Skin of body (tissue), 2 donors: ENCODE data around the gene URB2. TPM values are rescaled to one million over a fixed set of nuclear protein-coding genes. Genes with fewer than 3 reads are reported as not detected.
A peak's percentile ranks its signal among the peaks of the same experiment; 100 is the strongest.

Experiments
- DNase-seq: peaks from one replicate; lab custom pipeline; 2025; lab: John Stamatoyannopoulos, UW
- total RNA-seq: library from RNA; depleted of rRNA; stranded (reverse); fragments of >200 nt; gene quantifications from one replicate; pipeline ENCODE4 v1.2.3, GENCODE V29; 2014

Gene URB2
- total RNA-seq, 1 donor from 2014 or later: 8.5 TPM

DNA sequence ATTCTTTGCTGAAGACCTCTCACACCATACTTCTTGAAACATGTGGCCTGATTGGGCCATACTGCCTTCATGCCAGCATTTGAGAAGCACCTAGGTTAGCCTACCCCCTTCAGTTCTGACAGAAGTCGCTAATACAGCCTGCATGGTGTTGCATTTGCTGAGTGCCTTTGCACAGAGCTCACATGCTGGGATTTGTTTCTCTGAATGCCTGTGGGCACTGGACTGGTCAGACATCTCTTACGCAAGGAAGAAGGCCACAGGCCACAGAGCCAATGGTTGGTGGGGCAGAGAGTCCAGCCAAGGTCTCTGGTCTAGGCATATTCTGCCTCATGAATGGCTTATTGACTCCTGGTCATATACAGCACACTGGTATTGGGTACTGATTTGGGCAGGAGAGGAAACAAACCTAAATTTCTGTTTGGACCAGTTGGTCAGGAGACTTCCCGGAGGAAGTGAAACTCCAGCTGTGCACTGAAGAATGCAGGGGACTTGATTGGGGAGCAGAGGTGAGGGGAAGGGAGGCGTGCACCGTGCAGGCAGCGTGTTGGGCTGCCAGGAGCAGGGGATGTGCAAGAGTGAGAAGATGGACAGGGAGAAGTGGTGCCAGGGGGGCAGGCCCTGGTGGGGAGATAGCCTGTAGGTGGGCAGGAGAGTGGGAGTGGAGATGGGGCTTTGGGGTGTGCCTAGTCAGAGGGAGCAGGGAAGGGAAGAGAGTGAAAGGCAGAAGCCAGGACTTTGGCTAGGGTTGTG, 18.1 kb downstream of the URB2 start:
- DNase-seq: no peak

GRCh38 chr1:229645324-229645993, 19.4 kb downstream of the URB2 start:
- peak; percentile 1 for DNase-seq

GRCh38 chr1:229648406-229648805, 22.4 kb downstream of the URB2 start:
- no peak for DNase-seq

- DNase-seq: no peak
Observed at GRCh38 chr1:229650045-229650444, 24.0 kb downstream of the URB2 start.

DNA sequence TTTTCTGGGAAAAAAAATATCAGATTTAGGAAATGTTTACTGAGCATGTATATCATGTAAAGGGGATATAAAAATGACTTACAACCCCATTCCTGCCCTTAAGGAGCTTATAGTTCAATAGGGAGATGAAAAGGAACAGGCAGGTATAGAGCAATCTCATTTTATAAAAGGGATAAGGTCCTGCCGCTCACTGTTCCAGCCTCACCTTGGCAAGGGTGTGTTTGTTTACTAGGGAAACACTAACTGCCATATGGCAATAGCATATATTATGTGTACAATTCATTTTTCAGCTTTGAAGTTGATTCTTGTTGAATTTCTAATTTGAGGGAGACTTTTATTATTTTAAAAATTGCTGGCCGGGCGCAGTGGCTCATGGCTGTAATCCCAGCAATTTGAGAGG, 25.5 kb downstream of the URB2 start:
- no peak for DNase-seq

GRCh38 chr1:229653420-229653819, 27.4 kb downstream of the URB2 start:
- no peak for DNase-seq

- no peak for DNase-seq
Observed at GRCh38 chr1:229655781-229656180, 29.7 kb downstream of the URB2 start.

DNA sequence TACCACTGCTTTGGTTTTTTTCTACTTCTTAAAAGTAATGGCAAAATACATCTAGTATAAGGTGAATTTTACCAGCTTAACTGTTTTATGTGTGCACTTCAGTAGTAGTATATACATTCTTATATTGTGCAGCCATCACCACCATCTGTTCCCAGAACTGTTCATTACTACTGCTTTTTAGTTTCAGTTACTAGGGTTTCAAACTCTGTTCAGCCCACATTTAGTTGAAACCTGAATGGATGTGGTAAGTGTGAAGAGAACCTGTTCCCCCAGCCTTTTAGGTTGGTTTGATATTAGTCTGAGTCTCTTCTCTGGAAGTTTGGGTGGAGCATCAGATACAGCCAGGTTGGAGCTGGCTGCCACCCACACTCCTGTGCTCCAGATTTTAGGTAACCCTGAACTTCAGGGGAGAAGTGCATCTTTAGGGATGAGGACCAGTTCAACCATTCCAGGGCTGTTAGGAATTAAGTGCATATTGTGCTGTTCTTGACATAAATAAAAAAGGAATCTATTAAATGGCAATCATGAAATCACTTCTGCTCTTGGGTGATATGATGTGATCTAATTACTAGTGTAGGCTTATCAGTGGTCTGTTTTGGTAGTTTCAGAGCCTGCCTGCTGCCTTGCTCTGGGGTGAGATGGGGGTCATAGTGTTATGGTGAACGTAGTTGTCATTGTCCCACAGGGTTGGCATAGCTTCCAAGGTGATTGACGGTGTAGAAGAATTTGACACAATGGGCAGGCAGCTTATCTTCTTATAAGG, 32.1 kb downstream of the URB2 start:
- no peak for DNase-seq

GRCh38 chr1:229661022-229661877, 35.2 kb downstream of the URB2 start:
- DNase-seq: peak; percentile 59

GRCh38 chr1:229661897-229662296, 35.9 kb downstream of the URB2 start:
- no peak for DNase-seq

- DNase-seq: no peak
Observed at GRCh38 chr1:229664133-229664689, 38.2 kb downstream of the URB2 start.

DNA sequence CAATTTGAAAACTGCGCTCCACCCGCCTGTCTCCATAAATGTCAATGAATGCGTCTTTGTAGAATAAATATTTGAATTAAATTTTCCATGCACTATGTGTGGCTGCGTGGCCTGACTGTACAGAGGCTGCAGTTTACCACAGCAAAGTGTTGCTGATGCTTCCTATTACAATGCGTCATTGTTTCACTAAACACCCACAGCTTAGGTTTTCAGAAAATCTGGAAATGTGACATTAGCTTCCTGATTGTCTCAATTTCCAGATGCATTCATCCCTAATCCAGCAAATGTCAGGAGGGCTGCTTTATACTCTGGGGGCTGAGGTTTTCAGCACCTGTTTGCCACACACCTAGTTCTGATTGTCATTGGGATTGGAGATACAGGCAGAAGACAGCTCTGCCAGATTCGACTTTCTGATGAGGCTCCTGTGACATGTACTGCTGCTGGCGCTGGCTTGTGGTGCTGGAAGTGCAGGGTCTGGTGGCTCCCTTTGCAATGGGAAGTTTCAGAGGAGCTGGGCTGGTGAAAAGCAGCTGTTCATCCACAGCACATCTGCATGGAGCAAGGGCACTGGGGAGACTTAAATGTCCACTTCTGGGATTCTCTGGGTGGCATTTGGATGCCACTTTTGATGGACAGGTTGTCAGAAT, 40.0 kb downstream of the URB2 start:
- no peak for DNase-seq

DNA sequence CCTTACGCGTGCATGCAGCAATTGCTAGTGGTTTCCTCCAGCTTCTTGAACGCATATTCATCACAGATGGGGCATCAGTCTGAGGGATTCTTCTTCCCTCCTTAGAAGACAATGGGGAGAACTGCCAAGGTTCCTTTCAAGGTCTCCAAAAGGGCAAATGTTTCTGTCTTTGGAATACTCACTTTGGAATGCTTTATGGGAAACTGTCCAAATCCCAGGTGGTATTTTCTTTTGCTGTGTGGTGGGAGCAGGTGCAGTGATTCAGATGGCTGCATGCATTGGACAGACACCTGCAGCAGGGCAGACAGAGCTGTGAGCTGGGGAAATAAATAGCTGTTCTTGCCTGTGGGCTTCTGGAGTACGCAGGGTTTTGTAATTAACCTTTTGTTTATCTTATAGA, 40.5 kb downstream of the URB2 start:
- DNase-seq: no peak

DNA sequence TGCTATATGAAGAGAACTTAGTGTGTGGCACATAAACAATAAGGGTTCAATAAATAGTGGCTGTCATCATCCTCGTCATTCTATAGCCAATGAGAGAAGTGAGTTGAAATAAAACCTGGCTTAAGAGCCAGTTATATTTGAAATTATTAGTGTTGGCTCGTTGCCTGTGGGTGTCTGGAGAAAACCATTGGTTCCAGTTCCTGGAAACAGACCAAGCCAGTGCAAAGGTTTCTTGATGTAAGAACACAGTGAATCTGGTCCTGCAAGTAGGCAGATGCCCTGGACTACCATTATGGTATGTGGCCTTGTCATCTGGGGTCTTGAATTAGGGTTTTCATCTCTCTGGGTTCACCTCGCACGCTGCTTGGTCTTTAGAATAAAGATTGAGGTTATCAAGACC, 43.3 kb downstream of the URB2 start:
- no peak for DNase-seq

GRCh38 chr1:229671310-229671709, 45.3 kb downstream of the URB2 start:
- no peak for DNase-seq

DNA sequence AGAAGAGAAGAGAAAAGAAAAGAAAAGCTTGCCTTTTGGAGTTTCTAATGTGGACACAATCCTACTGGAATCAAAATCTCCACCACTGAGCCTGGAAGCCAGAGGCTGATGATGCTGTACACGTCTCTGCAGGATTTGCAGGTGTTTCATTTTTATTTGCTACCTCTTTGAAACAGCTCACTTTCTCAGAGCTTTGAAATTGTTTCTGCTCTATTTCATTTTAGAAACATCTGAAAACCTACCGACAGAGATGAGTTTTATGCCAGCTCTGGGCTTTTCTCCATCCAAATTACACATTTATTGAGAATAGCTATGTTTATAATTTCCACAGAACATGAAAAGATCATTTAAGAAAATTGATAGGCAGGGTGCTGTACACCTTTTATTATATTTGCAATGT, 46.2 kb downstream of the URB2 start:
- DNase-seq: no peak

DNA sequence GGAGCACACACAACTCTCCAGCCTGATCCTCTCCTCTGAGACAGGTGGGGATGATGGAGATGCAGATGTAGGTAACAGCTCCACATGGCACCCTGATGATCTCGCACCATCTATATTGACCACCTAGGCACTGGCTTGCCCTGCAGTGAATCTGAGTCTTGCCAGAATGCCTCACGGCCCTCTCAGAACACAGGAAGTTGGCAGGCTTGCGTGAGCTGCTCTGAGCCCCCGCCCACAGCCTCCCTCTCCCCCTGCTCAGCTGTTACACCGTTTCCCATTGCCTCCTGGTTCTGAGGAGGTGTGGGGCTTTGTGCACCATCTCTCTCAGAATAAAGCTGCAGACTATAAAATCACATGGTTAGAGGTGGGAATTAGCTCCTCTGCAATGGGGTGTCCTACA, 48.0 kb downstream of the URB2 start:
- no peak for DNase-seq

DNA sequence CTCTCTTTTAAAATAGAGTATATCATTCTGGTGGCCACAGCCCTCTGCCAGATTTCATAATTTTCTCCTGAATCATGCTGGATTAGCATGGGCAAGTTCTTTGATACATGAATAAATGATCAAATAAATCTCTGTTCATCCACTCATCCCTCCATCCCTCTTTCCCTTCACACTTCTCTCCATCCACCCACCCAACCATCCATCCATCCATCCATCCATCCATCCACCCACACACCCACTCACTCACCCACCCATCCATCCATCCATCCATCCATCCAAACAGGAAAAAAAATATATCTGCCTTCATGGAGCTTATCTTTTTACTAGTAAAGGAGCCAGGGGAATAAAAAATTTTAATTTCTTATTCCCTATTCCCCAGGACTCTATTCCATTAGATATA, 49.3 kb downstream of the URB2 start:
- DNase-seq: no peak

GRCh38 chr1:229685149-229685548, 59.1 kb downstream of the URB2 start:
- no peak for DNase-seq

GRCh38 chr1:229689273-229689672, 63.2 kb downstream of the URB2 start:
- DNase-seq: no peak

DNA sequence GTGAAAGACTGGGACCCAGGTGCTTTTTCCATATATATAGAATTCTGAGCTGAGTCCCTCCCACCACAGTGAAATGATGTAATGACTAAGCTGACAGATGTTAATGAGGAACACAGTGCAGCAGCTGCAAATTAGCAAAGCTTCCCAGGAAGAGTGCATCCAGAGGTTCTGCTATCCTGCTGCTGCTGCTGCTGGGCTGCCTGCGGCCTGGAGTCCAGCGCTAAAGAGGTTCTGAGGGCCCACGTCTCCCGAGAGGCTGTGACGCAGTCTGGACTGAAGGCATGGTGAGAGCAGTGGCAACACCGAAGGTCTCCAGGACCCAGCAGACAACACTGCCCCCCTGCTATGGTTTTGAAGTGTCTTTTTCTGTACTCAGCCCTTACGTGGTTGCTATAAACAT, 63.9 kb downstream of the URB2 start:
- DNase-seq: peak; percentile 30
